CD14-positive monocyte (primary cell): ENCODE data around the gene ANO2. TPM values are rescaled to one million over a fixed set of nuclear protein-coding genes. Genes with fewer than 3 reads are reported as not detected.

ENCODE experiments used
- DNase-seq, 3 donors: peaks; one replicate each; pipeline ENCODE4 v3.0.0-alpha.2; 2011 to 2022
- H2AFZ ChIP-seq: 2 replicates; pipeline ENCODE4 v1.6.0; 2012; ENCODE audit warnings: mild to moderate bottlenecking, low read depth, low read length, inconsistent platforms; ENCODE audit not compliant: insufficient read depth, poor library complexity, severe bottlenecking
- H3K27ac ChIP-seq, 2 donors: 1 replicate in 1 of 2; 2 replicates in 1 of 2; pipeline ENCODE4 v1.5.1; 2012 to 2013; ENCODE audit warnings: low read length in 2 of 2, control low read depth in 1 of 2, inconsistent platforms in 1 of 2, low read depth in 1 of 2, mild to moderate bottlenecking in 1 of 2
- H3K27me3 ChIP-seq, 2 donors: one replicate each; pipeline versions ENCODE4 v1.6.0 to v1.6.1; 2011 to 2013; ENCODE audit warnings: low read length in 2 of 2; ENCODE audit not compliant: control insufficient read depth in 2 of 2, insufficient read depth in 2 of 2
- H3K36me3 ChIP-seq, 2 donors: replicated peaks in 1 of 2; 1 replicate in 1 of 2; 2 replicates in 1 of 2; pipeline versions ENCODE4 v1.5.1 to v1.6.1; 2012 to 2013; ENCODE audit warnings: low read length in 2 of 2, control low read depth in 1 of 2, inconsistent platforms in 1 of 2, mild to moderate bottlenecking in 1 of 2; ENCODE audit not compliant: insufficient read depth in 2 of 2, control insufficient read depth in 1 of 2
- H3K4me1 ChIP-seq, 2 donors: 1 replicate in 1 of 2; 2 replicates in 1 of 2; pipeline versions ENCODE4 v1.5.1 to v1.6.1; 2012 to 2013; ENCODE audit warnings: low read length in 2 of 2, control low read depth in 1 of 2, inconsistent platforms in 1 of 2, mild to moderate bottlenecking in 1 of 2, moderate library complexity in 1 of 2; ENCODE audit not compliant: insufficient read depth in 2 of 2, control insufficient read depth in 1 of 2
- H3K4me2 ChIP-seq: replicated peaks from 2 replicates; pipeline ENCODE3; 2012; ENCODE audit warnings: low read length, moderate library complexity, mild to moderate bottlenecking; ENCODE audit not compliant: poor library complexity, severe bottlenecking; ENCODE audit errors: extremely low read depth
- H3K4me3 ChIP-seq, 3 experiments: fragments of 200-600 bp in 1 of 3; sonication (generic) in 1 of 3; replicated peaks in 1 of 3; 1 replicate in 2 of 3; 2 replicates in 1 of 3; pipeline ENCODE4 v1.5.1; 2011 to 2013; ENCODE audit warnings: low read length in 3 of 3, mild to moderate bottlenecking in 3 of 3, control low read depth in 2 of 3, low read depth in 2 of 3, inconsistent platforms in 1 of 3, moderate library complexity in 1 of 3
- H3K79me2 ChIP-seq: 2 replicates; pipeline ENCODE4 v1.6.0; 2012; ENCODE audit warnings: mild to moderate bottlenecking, control low read depth, inconsistent platforms, low read length, moderate library complexity; ENCODE audit not compliant: insufficient read depth
- H3K9ac ChIP-seq: 2 replicates; pipeline ENCODE4 v1.6.0; 2017; ENCODE audit warnings: low read length, mild to moderate bottlenecking; ENCODE audit not compliant: insufficient read depth, poor library complexity, severe bottlenecking
- H3K9me3 ChIP-seq, 2 donors: replicated peaks in 1 of 2; 1 replicate in 1 of 2; 2 replicates in 1 of 2; pipeline versions ENCODE4 v1.5.1 to v1.6.1; 2012 to 2013; ENCODE audit warnings: low read length in 2 of 2, control low read depth in 1 of 2; ENCODE audit not compliant: control insufficient read depth in 1 of 2, insufficient read depth in 1 of 2
- H4K20me1 ChIP-seq: 2 replicates; pipeline ENCODE4 v1.6.0; 2012; ENCODE audit warnings: mild to moderate bottlenecking, low read length, control low read depth, moderate library complexity; ENCODE audit not compliant: insufficient read depth
- H3K27ac Mint-ChIP-seq, 7 donors: one replicate each; pipeline ENCODE4 v1.8.0; 2020; ENCODE audit warnings: mild to moderate bottlenecking in 7 of 7, mixed read lengths in 7 of 7, moderate library complexity in 6 of 7, inconsistent platforms in 2 of 7
- H3K27me3 Mint-ChIP-seq, 3 donors: one replicate each; pipeline ENCODE4 v1.8.0; 2021 to 2022; ENCODE audit warnings: low read depth in 3 of 3, mild to moderate bottlenecking in 3 of 3, mixed read lengths in 3 of 3, moderate library complexity in 3 of 3, inconsistent platforms in 1 of 3
- H3K36me3 Mint-ChIP-seq, 2 donors: one replicate each; pipeline ENCODE4 v1.8.0; 2020; ENCODE audit warnings: mixed read lengths in 2 of 2, inconsistent platforms in 1 of 2, mild to moderate bottlenecking in 1 of 2
- H3K4me1 Mint-ChIP-seq: one replicate; pipeline ENCODE4 v1.8.0; 2020; ENCODE audit warnings: mild to moderate bottlenecking, mixed read lengths
- H3K4me3 Mint-ChIP-seq, 2 donors: one replicate each; pipeline ENCODE4 v1.8.0; 2020; ENCODE audit warnings: mild to moderate bottlenecking in 2 of 2, mixed read lengths in 2 of 2, moderate library complexity in 1 of 2
- H3K9me3 Mint-ChIP-seq, 7 donors: one replicate each; pipeline ENCODE4 v1.8.0; 2020 to 2022; ENCODE audit warnings: mixed read lengths in 7 of 7, mild to moderate bottlenecking in 6 of 7, moderate library complexity in 6 of 7, inconsistent platforms in 2 of 7
- CTCF ChIP-seq: fragments of 200-600 bp; IDR thresholded peaks from one replicate; pipeline ENCODE4 v1.8.0; 2022; ENCODE audit warnings: antibody characterized with exemption, mild to moderate bottlenecking
- WGBS: methylation state at CpG from one replicate; pipeline ENCODE4 v1.1.5; 2013; ENCODE audit warnings: missing lambda C conversion rate; ENCODE audit not compliant: insufficient coverage; 5-methylcytosine and 5-hydroxymethylcytosine counted together
- intact Hi-C, 2 donors: fragments of 100-400 bp; cut with micrococcal nuclease; formaldehyde crosslinking; loops; one replicate each; pipeline versions ENCODE4 v1.15.0 to v1.15.1; 2023
- polyA plus RNA-seq, 3 donors: library from polyadenylated mRNA; depleted of rRNA in 1 of 3; unstranded in 2 of 3; stranded (reverse) in 1 of 3; fragments of 300-500 nt in 2 of 3; fragments of >200 nt in 1 of 3; fragmentation: Illumina TruSeq in 2 of 3; gene quantifications; 1 replicate in 2 of 3; 2 replicates in 1 of 3; pipeline ENCODE4 v1.2.3, GENCODE V29; 2012 to 2021

ANO2 gene
- polyA plus RNA-seq, 3 donors, result not detected

GRCh38 chr12:5514545-5514944, 430.5 kb downstream of the ANO2 start:
- Histone ChIP-seq H3K9ac (no peak overlapping the region), H3K27me3 (no peaks in the 10 kb centered on the region), H4K20me1 (no peaks in the 10 kb centered on the region), H3K9me3 (no peaks in the 10 kb centered on the region), H3K4me1 (no peaks in the 10 kb centered on the region), H3K27ac (no peak overlapping the region), H3K4me2 (no peak overlapping the region), H2AFZ (no peak overlapping the region), H3K79me2 (no peaks in the 10 kb centered on the region), H3K4me3 (no peak overlapping the region), H3K36me3 (no peaks in the 10 kb centered on the region)
- Mint-ChIP-seq H3K27ac (no peak overlapping the region), H3K36me3 (no peaks in the 10 kb centered on the region), H3K9me3 (no peaks in the 10 kb centered on the region), H3K4me3 (no peak overlapping the region), H3K27me3 (peaks cover 5 to 7% (median 6%) of the 10 kb centered on the region in 3 donors), H3K4me1 (no peaks in the 10 kb centered on the region)
- no peak for TF ChIP-seq CTCF
- intact Hi-C loops, result no loop called here
- no peak for DNase-seq
- no CpG with 5 or more reads among the region's 4 CpGs for WGBS

DNA sequence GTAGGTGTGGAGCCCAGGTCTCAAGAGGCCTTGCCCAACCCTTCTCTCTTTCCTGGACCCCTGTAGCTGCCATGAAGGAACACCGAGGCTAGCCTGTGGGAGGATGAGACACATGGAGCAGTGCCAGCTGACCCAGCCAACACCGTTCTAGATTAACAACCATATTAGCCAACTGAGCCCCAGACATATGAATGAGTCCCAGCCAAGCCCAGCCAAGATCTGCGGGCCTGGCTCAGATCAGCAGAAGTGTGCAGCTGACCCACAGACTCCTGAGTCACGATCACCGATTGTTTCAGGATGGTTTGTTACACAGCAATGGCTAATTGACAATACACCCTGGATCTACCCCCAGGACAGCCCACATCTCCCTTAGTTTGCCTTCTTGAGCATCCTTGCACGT, 431.0 kb downstream of the ANO2 start:
- Histone ChIP-seq H2AFZ (no peak overlapping the region), H3K4me2 (no peak overlapping the region), H3K27me3 (no peaks in the 10 kb centered on the region), H3K36me3 (no peaks in the 10 kb centered on the region), H3K9ac (no peak overlapping the region), H3K27ac (no peak overlapping the region), H3K9me3 (no peaks in the 10 kb centered on the region), H4K20me1 (no peaks in the 10 kb centered on the region), H3K4me1 (no peaks in the 10 kb centered on the region), H3K4me3 (no peak overlapping the region), H3K79me2 (no peaks in the 10 kb centered on the region)
- Mint-ChIP-seq H3K27me3 (peaks cover 5 to 7% (median 6%) of the 10 kb centered on the region in 3 donors), H3K36me3 (no peaks in the 10 kb centered on the region), H3K4me3 (no peak overlapping the region), H3K9me3 (no peaks in the 10 kb centered on the region), H3K27ac (no peak overlapping the region), H3K4me1 (no peaks in the 10 kb centered on the region)
- DNase-seq, result no peak
- intact Hi-C loops, result no loop called here
- TF ChIP-seq CTCF, result no peak
- WGBS, result 96% methylated on average over 5 of the region's 6 CpGs
